ENCODE measurements around the gene ATP5ME.
"Not testable (repeated sequence)": the region's sequence is repeated elsewhere in the genome, so short reads cannot be mapped to it uniquely, and the experiment has no call there.

Gene ATP5ME

DNA sequence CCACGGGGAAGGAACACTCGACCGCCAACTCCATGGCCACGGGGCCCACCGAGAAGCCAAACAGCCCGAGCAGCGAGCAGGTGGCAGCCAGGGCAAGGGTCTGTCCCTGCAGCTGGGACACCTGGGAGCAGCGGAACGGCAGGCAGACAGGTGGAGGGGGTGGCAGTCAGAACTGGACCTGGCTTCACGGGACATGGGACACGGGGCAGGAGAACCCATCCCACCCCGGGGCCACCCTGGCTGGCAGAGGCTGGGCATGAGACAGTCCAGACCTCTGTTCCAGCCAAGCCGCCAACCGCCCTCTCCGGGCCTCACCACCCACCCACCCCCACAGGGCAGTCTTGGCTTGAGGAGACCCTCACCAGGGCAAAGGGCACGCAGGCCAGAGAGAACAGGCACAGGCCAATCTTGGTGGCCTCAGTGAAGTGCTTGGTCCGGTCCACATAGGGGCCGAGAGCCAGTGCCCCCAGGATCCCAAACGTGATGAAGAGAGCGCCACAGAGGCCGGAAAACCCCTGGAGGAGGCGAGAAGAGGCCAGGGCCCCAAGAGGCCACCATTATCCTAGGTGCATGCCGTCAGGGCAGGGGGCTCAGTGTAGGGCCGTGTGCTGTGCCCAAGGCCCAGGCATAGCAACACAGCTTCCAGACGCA is 9.3 kb upstream of the ATP5ME start:
- DNase-seq: no peak

DNA sequence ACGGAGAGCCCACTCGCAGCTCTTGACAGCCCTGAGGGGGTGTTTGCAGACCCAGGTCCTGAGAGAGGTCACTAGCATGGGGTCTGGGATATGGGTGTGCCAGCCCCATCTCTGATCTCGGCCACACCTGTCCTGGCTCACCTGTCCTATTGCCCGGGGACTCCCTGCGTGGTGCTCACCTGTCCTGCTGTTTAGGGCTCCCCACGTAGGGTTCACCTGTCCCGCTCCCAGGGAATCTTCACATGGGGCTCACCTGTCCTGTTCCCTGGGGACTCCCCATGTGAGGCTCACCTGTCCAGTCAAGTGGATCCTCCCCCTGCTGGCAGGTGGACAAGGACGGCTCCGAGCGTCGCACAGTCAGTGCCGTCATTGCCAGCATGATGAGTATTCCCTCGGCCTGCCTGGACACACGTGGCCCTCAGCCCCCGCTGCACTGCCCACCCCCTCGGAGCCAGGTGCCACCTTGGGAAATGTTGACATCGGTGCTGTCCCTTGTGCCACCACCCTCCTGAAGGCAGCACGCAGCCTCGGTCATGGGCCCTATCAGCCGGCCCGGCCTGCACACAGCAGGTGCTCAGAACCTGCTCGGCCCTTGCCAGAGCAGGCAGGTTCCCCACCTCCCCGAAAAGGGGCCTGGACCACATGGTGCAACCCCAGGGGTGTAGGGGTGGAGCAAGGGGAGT is 8.6 kb upstream of the ATP5ME start:
- DNase-seq: no peak

DNA sequence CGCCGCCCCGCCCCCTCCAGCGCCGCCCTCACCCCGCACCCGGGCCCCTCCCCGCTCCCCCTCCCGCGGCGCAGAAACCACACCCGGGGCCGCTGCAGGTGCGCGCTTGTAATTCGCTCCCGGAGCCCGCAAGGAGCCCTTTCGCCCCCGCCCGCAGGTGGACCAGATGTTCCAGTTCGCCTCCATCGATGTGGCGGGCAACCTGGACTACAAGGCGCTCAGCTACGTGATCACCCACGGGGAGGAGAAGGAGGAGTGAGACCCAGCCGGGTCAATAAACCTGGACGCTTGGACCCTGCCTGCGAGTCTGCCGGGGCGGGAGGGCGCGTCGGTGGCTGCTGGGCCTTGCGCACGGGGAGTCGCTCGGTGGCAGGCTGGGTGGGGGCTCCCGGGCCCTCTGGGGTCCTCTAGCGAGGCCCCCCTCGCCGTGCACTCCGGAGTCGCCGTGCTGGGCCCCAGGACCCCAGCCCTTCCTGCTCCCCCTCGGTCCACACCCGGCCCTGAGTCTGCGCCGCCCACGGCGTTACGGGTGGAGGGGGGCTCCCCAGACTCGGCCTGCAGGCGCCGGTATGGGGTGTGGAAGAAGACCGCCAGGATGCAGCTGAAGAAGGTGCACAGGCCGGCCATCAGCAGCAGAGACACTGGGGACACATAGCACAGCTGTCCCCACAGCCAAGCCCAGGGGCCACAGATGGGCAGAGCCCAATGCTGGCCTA is 7.8 kb upstream of the ATP5ME start:
- no peak for DNase-seq

DNA sequence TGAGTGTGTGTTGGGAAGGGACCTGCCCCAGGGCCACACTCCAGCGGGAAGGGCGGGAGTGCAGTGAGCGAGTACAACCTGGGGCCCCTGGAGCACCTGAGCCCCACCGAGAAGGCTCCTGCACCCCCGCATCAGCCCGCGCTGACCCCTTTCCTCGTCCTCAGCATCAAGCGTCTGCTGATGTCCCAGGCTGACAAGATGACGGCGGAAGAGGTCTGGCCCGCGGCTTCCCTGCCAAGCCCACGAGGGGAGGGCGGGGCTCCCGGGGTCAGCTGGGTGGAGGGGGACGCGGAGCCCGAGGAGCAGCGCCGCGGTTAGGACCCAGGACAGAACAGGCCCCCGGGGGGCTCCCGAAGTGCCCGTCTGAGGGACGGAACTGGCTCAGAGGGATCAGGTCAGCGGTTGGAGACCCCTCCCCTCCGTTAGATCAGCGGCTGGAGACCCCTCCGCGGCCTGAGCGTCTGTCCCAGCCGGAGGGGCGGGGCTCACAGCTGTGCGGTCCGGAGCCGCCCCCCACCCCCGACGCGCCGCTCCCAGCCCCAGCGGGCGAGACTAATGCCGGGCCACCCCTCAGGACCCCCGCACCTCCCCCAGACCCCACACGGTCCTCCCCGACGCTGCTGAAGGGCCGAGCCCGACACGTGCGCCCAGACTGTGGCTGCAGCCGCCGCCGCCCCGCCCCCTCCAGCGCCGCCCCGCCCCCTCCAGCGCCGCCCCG is 7.0 kb upstream of the ATP5ME start:
- no peak for DNase-seq

DNA sequence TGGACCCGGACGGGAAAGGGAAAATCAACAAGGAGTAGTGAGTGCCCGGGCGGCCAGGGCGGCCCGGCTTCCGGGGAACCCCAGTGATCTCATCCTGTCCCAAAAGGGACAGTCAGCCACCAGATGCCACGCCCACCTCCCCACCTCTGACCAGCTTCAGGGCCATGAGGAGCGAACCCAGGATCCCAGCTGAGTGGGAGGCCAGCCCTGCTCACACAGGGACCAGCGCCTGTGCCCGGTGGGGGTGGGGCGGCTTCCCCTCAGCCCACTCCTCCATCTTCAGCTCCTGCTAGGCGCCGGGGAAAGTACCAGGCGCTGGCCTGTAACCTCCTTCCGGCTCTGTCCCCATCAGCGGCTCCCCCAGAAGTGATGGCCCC is 6.5 kb upstream of the ATP5ME start:
- no peak for DNase-seq

DNA sequence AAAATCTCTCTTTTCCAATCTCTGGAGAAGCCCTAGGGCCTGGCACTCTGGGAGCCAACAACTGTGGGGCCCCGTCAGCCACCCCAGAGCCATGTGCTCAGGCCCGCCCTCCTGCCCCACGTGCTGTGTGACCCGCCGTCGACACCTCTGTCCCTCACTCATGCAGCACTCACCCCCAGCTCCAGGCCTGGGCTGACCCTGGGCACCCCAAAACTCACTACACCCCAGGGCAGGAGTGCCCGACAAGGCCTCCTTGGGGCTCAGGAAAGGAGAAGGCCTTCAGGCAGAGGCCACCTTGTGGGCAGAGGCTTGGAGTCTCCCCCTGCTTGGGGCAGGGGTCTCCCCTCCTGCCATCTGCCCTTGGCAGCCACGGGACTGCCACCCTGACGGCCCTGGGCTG is 6.0 kb upstream of the ATP5ME start:
- no peak for DNase-seq

DNA sequence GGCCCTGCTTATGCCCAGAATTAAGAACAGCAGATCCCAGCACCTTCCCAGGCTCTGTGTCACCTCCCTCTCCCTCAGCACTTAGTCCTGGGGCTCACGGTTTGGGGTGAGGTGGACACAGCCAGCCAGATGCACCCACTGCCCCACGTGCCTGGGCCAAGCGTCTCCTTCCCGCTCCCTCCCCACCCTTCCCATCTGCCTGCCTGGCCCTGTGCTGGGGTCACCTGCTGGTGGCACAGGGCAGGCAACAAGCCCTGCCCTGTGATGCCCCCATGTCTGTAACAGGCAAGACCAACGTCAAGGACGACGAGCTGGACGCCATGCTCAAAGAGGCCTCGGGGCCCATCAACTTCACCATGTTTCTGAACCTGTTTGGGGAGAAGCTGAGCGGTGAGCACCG is 5.6 kb upstream of the ATP5ME start:
- DNase-seq: no peak

DNA sequence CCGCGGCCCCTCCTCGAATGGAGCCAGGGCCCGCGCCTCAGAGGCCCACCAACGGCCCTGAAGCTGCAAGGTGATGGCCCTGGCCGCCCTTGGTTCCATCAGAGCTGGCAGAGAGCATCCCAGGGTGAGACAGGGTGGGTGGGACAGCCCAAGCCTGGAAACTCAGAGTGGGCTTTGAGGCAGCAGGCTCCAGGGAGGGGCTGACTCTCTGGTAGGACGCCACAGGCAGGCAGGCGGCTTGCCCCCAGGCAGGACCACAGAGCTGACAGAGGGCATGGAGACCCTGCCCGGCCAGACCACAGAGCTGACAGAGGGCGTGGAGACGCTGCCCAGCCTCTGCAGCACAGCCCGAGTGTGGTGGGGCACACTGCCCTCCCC is 5.0 kb upstream of the ATP5ME start:
- no peak for DNase-seq

DNA sequence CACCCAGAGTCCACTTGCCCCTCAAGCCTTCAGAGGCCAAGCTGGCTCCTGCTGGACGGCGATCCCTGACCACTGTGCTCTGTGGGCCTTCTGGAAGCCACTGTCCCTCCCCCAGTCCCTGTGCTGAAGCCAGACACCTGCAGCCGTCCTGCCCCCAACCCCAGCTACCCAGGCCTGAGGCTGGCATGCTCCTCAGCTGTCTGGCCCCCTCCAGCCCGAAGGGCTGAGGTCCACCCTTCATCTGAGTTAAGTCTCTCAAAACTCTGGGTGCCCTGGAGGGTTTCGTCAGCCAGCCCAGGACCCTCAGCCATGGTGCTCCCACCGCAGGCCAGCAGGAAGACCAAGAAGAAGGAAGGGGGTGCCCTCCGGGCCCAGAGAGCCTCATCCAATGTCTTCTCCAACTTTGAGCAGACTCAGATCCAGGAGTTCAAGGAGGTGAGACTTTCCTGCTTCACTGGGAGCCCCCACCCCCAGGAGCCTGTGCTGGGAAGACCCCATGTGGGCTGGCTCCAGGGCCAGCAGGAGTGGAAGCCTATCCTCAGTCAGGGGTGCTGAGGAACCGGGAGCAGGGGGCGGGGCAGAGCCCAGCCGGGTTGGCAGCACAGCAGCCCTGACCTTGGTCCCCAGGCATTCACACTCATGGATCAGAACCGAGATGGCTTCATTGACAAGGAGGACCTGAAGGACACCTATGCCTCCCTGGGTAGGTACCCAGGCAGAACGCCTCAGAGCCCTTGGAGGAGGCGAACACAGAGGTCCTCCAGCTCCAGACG is 4.4 kb upstream of the ATP5ME start:
- DNase-seq: no peak

DNA sequence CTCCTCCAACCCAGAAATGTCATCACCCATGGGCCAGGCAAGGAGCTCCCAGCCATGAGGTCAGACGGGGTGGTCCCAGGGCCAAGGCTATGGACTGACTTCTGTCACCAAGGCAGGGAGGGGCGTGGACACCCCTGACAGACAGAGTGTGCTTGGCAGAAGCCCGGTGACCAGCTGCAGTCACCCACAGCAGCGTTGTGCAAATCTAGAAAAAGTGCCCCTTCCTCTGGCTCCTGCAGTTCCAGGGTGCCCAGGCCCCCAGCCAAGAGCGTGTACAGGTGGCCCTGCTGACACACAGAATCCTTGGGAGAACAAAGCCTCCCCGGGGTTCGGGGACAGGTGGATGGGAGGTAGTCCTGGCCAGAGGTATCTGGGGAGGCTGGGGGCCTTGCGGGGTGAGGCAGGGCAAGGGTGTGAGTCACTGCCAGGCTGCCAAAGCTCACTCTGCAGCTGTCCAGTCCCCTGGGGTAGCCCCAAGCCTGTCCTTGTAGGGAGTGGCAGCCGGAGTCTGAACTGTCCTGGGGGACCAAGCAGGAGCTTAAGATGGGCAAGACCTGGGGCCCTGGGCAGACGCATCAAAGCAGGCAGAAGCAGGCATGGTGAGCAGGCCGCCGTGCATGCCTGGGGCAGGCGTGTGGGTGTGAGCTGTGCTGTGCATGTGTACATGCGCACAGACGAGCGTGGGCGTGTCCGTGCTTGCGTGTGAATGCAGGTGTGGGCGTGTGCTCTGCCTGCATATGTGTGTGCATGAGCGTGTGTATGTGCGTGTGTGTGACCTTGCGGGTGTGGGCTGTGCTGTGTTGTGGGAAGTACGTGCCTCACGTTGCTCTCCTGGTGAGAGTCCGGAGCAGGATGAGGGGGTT is 3.6 kb upstream of the ATP5ME start:
- no peak for DNase-seq

DNA sequence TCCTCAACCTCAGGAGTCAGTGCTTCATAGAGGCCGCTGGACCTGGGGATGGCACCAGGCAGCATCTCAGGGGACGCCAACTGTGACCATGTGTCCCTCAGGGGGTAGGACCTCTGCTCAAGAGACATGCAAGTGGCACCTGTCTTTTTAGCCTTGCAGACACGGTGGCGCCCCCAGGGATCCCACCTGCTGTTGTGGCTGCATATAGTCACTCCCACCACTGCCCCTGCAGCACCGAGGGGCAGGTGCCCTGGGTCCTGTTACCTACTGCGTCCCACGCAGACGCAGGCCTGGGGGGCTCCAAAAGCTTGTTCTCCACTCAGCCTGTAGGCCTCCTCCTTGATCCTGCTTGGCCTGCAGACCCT is 2.8 kb upstream of the ATP5ME start:
- DNase-seq: no peak

DNA sequence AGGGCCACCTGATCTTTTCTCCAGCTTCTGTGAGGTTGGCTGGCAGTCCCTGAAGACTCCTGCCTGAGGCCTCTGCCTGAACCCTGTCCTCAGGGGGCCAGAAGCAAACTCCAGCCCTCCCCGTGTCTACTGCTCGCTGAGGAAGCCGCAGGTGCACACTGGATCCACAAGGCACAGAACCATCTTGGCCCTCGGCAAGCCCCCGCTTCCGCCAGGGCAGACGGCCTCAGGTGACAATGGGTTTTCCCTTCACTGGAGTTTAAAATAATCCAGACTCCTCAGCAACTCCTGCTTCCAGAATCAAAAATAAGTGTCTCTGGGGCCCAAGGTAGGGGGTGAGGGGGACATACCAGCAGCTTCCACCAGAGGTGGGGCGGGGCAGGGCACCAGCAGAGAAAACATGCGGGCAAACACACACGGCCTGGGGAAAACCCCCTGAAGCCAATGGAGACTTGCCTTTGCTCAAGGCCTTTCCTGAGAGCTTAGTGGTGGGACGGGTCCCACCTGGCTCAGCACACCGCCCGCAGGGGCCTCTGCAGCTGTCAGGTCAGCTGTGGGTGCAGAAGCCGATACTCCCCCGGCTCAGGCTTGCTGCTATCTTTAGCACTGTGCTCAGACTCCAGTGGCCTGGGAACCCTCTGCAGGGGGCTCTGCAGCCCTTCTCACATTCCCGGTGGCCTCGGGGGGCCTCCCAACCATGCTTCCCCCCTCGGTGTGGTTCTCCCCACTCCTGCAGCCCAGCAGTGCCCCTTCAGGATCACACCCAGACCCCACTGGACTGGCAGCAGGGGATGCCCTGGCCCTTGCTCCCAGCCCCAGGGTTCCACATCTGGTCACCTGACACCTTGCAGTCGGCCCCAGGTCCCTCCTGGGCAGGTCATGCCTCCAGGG is 2.1 kb upstream of the ATP5ME start:
- DNase-seq: no peak

DNA sequence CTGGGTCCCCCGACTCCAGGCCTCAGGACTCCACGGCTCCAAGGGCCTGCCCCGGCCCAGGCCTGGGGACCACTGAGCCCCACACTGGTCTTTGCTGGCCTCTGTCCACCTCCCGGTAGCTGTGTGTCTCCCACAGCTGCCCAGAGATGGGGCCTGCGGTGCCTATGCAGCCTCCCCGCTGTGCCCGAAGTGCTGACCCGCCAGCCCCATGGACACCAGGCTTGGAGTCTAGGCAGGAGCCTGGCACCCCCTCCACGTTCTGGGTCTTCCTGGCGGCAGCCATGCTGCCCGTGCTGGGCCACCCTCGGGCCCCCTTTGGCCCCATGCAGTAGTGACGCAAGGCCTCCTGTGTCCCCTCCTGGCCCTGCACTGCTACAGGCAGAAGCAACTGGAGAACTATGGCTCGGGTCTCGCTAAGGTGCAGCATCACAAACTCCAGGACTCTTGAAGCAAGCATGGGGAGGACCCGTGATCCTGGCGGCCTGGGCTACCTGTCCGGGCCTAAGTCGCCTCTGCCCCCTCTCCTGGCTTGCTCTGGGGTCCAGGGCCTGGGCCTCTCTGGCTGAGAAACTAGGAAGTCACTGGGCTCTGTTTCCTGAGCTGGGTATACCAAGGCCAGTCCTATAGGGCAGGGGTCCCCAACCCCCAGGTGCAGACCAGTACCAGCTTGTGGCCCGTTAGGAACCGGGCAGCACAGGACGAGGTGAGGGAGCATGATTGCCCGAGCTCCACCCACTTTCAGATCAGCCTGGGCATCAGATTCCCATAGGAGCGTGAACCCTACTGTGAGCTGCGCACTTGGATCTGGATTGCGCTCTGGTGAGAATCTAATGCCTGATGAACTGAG is 1.2 kb upstream of the ATP5ME start:
- no peak for DNase-seq

DNA sequence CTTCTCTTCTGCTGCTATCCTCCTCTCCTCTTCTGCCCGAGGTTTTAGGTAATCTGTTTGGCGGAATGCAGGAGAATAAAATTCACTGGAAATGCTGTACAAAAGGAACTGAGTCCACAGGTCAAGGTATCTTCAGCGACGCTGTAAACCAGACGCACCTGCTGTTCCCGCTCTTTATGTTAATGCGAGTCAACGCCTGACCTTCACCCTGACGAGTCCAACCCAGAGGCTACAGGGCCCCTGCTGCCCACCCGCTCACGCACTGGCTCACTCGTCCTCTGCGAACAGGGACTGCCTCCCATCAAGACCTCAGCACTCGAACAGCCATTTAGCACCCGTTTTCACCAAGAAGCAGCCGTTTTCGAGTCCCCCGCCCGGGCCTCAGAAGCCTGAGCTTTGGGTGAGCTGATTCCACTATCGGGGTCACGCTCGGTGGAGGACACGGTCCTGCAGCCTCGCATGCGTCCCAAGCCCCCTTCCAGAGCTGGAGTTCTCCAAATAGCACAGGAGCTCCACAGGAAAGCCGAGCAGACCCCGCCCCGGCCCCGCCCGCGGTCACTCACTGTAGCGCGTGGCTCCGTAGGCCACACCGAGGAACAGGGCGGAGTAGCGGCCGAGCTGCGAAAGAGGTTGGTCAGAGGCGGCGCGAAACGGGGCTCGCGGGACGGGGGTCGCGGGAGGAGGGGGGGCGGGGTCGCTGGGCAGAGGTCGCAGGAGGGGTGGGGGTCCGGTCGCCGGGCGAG is 556 bp downstream of the ATP5ME start:
- no peak for DNase-seq

DNA sequence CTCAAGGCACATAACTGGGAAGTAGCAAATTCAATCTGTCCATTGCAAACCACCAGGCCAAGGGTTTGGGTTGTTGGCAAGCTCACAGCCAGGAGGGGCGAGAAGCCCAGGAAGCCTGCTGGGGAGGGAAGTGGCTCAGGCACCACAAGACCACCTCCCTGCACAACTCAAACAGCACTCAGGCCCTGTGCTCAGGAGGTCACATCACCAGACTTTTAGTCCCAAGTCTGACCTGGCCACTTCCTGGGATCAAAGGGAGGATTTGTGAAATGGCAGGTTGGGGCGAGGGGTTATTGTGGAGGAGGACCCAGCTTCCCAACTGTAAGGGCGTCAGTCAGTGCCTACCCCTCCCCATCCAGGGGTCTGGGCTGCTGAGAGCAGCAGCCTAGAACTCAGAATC is 2.3 kb downstream of the ATP5ME start:
- DNase-seq: no peak

DNA sequence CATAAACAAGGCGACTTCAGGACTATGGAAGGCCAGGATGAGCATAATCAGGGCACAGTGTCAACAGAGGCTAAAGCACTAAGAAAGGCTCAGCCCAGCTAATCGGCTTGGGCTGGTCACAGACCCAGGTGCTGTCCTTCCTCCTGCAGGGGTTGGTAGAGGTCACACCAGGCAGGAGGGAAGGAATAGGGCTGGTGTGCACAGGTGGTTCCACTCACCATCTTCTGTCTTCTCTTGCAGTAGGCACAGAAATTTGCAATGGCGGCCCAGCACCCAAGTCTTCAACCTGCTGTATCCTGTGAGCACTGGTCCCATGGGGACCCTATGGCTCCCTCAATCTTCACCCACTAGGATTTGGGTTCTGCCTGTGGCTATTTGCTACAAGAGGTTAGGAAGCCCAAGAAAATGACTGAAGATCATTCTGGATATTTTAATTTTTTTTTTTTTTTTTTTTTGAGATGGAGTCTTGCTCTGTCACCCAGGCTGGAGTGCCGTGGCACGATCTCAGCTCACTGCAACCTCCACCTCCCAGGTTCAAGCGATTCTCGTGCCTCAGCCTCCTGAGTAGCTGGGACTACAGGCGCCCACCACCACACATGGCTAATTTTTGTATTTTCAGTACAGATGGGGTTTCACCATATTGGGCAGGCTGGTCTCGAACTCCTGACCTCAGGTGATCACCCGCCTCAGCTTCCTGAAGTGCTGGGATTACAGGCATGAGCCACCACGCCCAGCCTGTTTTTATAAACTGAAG is 4.1 kb downstream of the ATP5ME start:
- DNase-seq: not testable (repeated sequence)

DNA sequence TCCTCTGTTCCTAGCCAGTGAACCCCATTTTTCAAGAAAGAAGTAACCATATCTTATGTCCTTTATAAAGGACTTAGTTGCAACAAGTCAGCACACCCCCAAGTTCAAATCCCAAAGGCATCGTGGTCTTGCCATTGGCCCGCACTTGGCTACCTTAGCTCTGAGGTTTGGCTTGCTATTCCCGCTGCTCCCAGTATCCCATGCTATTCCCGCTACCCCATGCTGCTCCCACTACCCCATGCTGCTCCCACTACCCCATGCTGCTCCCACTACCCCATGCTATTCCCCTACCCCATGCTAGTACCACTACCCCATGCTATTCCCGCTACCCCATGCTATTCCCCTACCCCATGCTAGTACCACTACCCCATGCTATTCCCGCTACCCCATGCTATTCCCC is 5.9 kb downstream of the ATP5ME start:
- DNase-seq: not testable (repeated sequence)

DNA sequence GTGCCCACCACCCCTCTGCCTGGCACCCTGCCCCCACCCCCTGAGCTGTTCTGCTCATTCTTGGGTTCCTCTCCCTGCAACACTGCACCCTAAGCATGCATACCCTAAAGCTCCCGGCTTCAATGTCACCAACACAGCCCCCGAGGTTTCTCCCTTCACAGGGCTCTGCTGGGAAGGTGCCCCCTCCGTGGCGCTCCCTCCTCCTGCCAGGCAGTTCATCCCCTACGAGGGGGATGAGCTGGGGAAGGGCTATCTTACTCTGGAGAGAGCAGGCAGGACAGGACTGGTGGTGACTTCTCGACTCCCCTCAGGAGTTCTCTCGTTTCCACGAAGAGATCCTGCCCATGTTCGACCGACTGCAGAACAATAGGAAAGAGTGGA is 6.5 kb downstream of the ATP5ME start:
- no peak for DNase-seq
